IPS-20b (cell line): ENCODE results near the gene GIGYF1.
"Not testable (repeated sequence)": the region's sequence is repeated elsewhere in the genome, so short reads cannot be mapped to it uniquely, and the experiment has no call there.

ENCODE experiments used
- H3K27ac ChIP-seq: one replicate; pipeline ENCODE4 v1.5.1; 2013; ENCODE audit warnings: low read length
- H3K27me3 ChIP-seq: 2 replicates; pipeline ENCODE4 v1.6.1; 2013; ENCODE audit warnings: mild to moderate bottlenecking, low read length, inconsistent platforms; ENCODE audit not compliant: insufficient read depth
- H3K36me3 ChIP-seq: 2 replicates; pipeline ENCODE4 v1.6.1; 2013; ENCODE audit warnings: low read depth, mild to moderate bottlenecking, inconsistent platforms, low read length, moderate library complexity; ENCODE audit not compliant: insufficient read depth
- H3K4me1 ChIP-seq: 2 replicates; pipeline ENCODE4 v1.6.1; 2013; ENCODE audit warnings: mild to moderate bottlenecking, control low read depth, inconsistent platforms, low read length, moderate library complexity; ENCODE audit not compliant: insufficient read depth
- H3K4me3 ChIP-seq: 2 replicates; pipeline ENCODE4 v1.5.1; 2013; ENCODE audit warnings: mild to moderate bottlenecking, low read length, inconsistent platforms
- H3K9ac ChIP-seq: 2 replicates; pipeline ENCODE4 v1.6.1; 2013; ENCODE audit warnings: low read depth, mild to moderate bottlenecking, inconsistent platforms, low read length, moderate library complexity
- H3K9me3 ChIP-seq: 2 replicates; pipeline ENCODE4 v1.6.1; 2013; ENCODE audit warnings: mild to moderate bottlenecking, low read depth, low read length, inconsistent platforms; ENCODE audit not compliant: insufficient read depth

GIGYF1 gene

DNA sequence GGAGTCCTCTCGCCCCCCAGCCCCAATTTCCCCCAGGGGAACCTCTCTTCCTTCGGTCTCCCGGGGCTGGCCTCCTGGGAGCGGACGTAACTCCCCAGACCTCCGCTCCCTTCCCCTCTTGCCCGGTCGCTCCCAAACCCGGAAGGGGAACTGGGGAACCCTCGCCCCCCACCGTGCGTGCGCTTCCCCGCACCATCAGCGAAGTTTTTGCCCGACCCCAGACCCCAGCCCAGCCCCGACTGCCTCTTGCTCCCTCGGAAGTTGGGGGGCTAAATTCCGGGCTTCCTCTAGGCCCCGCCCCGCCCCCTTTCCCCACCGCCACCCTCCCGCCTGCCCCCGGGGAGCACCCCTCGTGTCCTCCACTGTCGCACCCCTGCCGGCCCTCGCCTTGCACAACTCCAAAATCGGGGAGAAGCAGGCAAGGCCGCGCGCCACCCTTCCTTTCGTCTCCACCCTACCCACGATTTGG lies 20.1 kb downstream of the GIGYF1 start:
- no peaks in the 10 kb centered on the region for H3K9me3 ChIP-seq
- H3K27ac ChIP-seq, result no peak overlapping the region
- peak overlapping the region; percentile 77 for H3K4me3 ChIP-seq
- peaks cover 24% of the 10 kb centered on the region for H3K36me3 ChIP-seq
- peak overlapping the region; percentile 80 for H3K9ac ChIP-seq
- H3K4me1 ChIP-seq, result peaks cover 3% of the 10 kb centered on the region; the same call in 1 of the 2 replicates
- H3K27me3 ChIP-seq, result peaks cover 19% of the 10 kb centered on the region

DNA sequence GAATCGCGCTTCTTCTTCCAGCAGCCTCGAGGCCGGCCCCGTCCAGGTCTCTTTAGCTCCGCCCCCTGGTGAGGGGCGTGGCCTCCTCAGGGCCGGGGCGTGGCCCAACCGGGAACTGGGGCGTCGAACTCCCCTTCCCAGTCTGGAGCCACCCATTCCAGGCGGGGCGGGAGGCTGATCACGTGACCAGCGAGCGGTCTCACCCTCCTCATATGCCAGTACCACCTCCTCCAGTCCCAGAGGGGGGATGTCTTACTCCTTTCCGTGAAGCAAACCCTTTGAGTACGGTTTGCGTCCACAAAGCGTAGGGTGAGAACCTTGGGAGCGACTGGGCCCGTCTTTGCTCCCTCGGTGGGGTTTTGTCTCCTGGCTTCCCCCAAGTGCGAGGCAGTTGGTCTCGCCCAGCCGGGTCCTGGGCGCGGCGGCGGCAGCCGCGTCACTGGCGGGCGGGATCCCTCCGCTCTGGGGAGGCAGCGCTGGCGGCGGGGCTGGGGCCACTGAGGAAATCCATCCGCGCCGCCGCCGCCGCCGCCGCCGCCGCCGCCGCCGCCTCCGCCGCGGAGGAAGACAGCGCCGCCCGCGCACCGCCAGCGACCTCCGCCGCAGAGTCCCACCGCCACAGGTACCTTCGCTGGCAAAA lies 20.6 kb downstream of the GIGYF1 start, which contains the start of gene GNB2:
Gene GNB2 (plus strand): TSS at position 439 of the 640 bp plus-strand sequence. CDS start 2,526 bp downstream, outside the sequence.
- peak within 1 kb of the TSS; percentile 77 for H3K4me3 ChIP-seq
- H3K36me3 ChIP-seq, result peaks cover 21% of the 10 kb centered on the region
- peaks cover 3% of the 10 kb centered on the region; the same call in 1 of the 2 replicates for H3K4me1 ChIP-seq
- H3K27ac ChIP-seq, result peak within 1 kb of the TSS; percentile 80
- H3K9ac ChIP-seq, result peak within 1 kb of the TSS; percentile 98
- no peaks in the 10 kb centered on the region for H3K9me3 ChIP-seq
- peaks cover 19% of the 10 kb centered on the region for H3K27me3 ChIP-seq

DNA sequence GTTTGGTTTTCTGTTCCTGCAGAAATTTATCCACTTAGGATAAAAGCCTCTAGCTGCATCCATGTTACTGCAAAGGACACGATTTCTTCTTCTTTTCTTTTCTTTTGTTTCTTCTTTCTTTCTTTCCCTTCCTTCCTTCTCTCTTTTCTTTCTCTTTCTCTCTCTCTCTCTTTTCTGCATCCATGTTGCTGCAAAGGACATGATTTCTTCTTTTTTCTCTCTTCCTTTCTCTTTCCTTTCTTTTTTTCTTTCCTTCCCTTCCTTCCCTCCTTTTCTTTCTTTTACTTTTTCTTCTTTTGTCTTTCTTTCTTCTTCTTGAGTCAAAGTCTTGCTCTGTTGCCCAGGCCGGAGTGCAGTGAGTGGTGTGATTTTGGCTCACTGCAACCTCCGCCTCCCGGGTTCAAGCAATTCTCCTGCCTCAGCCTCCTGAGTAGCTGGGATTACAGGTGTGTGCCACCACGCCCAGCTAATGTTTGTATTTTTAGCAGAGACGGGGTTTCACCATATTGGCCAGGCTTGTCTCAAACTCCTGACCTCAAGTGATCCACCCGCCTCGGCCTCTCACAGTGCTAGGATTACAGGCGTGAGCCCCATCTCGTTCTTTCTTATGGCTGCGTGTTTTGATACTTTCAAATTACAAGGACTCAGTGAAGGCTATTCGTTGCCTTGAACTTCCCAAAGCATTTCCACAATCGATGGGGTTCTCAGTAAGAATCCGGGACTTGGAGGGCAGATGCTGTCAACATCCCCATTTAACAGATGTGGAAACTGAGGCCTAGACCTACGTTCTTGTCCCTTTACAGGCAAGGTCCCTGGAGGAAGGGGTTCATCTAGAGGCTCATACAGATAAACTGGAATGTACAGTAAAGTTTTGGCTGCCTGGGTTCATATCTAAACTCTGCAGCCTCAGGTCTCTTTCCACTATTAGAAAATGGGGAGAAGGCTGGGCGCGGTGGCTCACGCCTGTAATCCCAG lies 22.4 kb downstream of the GIGYF1 start:
- Histone ChIP-seq H3K4me3 (no peak overlapping the region), H3K9me3 (no peaks in the 10 kb centered on the region), H3K36me3 (peaks cover 3% of the 10 kb centered on the region; the same call in 1 of the 2 replicates), H3K27me3 (peaks cover 19% of the 10 kb centered on the region), H3K4me1 (peaks cover 3% of the 10 kb centered on the region; the same call in 1 of the 2 replicates), H3K9ac (no peak overlapping the region), H3K27ac (no peak overlapping the region)

DNA sequence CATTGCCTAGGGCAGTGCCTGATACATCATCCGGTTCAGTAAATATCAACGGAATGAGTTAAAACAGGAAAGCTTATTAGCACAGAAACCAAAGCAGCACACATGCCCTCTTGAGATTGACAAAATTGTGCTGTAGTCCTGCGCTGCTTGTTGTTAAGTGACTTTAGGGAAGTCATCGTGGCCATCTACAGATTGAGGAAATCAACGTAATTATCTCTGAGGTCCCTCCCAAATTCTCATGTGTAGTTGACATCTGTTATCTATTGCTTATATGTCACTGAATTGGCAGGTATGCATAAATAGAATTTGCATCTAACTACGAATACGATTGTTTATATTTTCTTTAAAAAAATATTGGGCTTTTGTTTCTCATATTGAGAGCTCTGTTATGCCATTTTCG lies 24.0 kb downstream of the GIGYF1 start:
- Histone ChIP-seq H3K9ac (no peak overlapping the region), H3K27me3 (peaks cover 25% of the 10 kb centered on the region), H3K36me3 (no peaks in the 10 kb centered on the region), H3K9me3 (no peaks in the 10 kb centered on the region), H3K4me3 (no peak overlapping the region), H3K27ac (no peak overlapping the region), H3K4me1 (no peaks in the 10 kb centered on the region)

DNA sequence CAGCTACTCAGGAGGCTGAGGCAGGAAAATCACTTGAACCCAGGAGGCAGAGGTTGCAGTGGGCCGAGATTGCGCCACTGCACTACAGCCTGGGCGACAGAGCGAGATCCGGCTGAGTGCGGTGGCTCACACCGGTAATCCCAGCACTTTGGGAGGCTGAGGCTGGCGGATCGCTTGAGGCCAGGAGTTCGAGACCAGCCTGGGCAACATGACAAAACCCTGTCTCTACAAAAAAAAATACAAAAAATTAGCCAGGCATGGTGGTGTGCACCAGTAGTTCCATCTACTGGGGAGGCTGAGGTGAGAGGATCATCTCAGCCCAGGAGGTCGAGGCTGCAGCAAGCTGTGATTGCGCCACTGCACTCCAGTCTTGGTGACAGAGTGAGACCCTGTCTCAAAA lies 24.9 kb downstream of the GIGYF1 start:
- H3K27ac ChIP-seq, H3K4me1 ChIP-seq, H3K9me3 ChIP-seq, H3K36me3 ChIP-seq, H3K9ac ChIP-seq, H3K4me3 ChIP-seq: not testable (repeated sequence)
- H3K27me3 ChIP-seq, result peaks cover 25% of the 10 kb centered on the region

DNA sequence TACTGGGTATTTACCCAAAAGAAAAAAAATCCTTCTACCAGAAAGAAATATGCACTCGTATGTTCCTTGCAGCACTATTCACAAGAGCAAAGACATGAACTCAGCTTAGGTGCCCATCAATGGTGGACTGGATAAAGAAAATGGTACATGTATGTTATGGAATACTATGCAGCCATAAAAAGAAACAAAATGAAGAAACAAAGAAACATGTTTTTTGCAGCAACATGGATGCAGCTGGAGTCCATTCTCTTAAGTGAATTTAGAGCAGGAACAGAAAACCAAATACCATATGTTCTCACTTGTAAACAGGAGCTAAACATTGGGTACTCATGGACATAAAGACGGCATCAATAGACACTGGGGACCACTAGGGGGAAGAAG lies 26.0 kb downstream of the GIGYF1 start:
- Histone ChIP-seq H3K4me1 (no peaks in the 10 kb centered on the region), H3K9ac (no peak overlapping the region), H3K9me3 (no peaks in the 10 kb centered on the region), H3K27me3 (peaks cover 25% of the 10 kb centered on the region), H3K36me3 (no peaks in the 10 kb centered on the region), H3K27ac (no peak overlapping the region), H3K4me3 (no peak overlapping the region)

DNA sequence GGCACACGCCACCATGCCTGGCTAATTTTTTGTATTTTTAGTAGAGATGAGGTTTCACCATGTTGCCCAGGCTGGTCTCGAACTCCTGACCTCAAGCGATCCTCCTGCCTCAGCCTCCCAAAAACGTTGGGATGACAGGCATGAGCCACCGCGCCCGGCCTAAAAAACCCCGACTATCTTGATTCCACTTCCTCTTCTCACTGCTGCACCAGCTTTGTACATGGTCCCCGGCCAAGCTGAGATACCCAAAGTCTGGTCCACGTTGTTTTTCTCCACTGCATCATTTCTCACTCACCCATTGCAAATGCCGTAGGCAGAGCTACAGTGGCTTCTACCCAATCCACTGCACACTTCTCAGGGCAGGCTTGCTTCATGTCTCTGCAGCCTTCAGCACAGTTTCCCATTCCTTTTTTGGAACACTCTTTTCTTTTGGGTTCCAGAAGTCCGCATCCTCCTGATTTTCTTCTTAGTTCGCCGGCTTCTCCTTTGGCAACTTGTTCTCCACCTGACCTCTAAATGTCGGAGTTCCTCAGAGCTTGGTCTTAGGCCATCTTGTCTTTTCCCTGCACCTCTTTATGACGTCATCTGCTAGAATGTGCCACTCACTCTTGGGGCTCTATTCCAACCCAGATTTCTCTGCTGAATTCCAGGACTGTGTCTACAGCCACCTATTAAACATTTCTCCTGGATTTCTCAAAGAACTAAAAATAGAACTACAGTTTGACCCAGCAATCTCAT lies 26.6 kb downstream of the GIGYF1 start:
- H3K27me3 ChIP-seq, result peaks cover 20% of the 10 kb centered on the region
- no peak overlapping the region for H3K4me3 ChIP-seq
- no peak overlapping the region for H3K9ac ChIP-seq
- no peaks in the 10 kb centered on the region for H3K4me1 ChIP-seq
- no peaks in the 10 kb centered on the region for H3K36me3 ChIP-seq
- no peak overlapping the region for H3K27ac ChIP-seq
- no peaks in the 10 kb centered on the region for H3K9me3 ChIP-seq

DNA sequence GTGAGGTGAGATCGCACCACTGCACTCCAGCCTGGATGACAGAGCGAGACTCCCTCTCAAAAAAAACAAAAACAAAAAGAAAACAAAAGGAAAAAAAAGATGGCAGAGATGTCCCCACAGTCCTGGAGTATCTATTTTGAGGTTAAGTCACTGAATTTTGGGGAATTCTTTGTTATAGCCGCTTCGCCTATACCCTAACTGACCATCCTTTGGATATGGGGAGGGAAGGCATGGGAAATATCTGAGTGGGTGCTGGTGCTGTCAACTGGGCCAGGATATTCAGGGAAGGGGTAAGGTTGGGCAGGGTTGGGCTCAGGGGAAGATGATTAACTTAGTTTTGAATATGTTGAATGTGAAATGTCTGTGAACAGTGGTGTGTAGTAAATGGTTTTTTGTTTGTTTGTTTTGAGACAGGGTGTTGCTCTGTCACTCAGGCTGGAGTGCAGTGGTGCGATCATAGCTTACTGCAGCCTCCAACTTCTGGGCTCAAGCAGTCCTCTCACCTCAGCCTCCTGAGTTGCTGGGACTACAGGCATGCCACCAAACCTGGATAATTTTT lies 28.8 kb downstream of the GIGYF1 start:
- H3K9me3 ChIP-seq, result no peaks in the 10 kb centered on the region
- H3K4me1 ChIP-seq, result no peaks in the 10 kb centered on the region
- H3K27me3 ChIP-seq, result 0 out of 2 replicates have a peak, but pooled peaks cover 6% of the 10 kb centered on the region
- no peak overlapping the region for H3K27ac ChIP-seq
- no peak overlapping the region for H3K9ac ChIP-seq
- no peak overlapping the region for H3K4me3 ChIP-seq
- no peaks in the 10 kb centered on the region for H3K36me3 ChIP-seq

DNA sequence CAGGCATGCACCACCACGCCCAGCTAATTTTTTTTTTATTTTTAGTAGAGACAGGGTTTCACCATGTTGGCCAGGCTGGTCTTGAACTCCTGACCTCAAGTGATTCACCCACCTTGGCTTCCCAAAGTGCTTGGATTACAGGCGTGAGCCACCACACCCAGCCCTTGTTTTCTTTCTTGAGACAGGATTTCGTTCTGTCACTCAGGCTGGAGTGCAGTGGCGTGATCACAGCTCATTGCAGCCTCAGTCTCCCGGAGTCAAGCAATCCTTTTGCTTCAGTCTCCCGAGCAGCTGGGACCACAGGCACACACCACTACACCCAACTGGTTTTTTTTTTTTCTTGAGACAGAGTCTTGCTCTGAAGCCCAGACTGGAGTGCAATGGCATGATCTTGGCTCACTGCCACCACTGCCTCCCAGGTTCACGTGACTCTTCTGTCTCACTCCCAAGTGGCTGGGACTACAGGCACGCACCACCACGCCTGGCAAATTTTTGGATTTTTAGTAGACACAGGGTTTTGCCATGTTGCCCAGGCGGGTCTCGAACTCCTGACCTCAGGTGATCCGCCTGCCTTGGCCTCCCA lies 31.8 kb downstream of the GIGYF1 start:
- H3K4me1 ChIP-seq, H3K9me3 ChIP-seq, H3K4me3 ChIP-seq, H3K27ac ChIP-seq, H3K9ac ChIP-seq, H3K36me3 ChIP-seq: not testable (repeated sequence)
- peaks cover 16% of the 10 kb centered on the region for H3K27me3 ChIP-seq

DNA sequence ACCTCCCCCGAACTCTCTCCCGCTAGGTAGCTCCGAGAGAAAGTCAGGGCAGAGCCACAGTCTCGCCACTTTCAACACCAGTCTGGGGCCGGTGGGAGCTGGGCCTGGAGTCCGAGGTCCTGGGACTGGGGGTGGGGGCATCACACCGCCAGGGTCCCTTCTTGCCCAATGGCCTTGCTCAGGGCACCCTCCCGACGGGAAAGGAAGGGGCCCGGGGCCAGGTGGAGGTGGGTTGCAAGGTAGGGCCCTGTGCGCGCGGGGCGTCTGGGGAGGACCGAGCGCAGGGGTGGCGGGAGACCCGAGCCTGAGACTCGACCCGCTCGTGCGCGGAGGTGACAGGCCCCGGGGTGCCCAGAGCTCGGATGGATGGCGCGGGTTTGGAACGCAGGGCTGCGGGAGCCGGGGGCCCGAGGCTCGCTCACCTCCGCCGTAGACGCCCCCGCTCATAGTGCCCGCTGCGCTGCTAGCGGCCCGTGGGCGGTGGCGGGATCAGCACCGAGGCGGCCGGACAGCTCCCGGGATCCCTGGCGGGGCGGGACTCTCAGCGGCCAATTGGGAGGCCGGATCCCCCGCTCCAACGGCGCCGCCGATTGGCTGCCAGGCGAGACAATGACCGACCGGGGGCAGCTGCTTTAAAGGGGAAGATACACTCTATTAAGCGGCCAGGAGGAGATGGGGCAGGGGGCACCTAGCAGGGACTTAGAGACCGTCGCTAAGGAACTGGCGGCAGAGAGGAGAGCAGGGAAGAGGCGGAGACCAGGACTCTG lies 38.0 kb downstream of the GIGYF1 start, which contains the start of gene ACTL6B:
Gene ACTL6B (minus strand): TSS at position 541 of the 767 bp plus-strand sequence. CDS start 94 bp downstream, at position 447.
- H3K36me3 ChIP-seq, result no peaks in the 10 kb centered on the region
- no peak within 1 kb of the TSS for H3K9ac ChIP-seq
- no peaks in the 10 kb centered on the region for H3K4me1 ChIP-seq
- H3K9me3 ChIP-seq, result no peaks in the 10 kb centered on the region
- H3K4me3 ChIP-seq, result no peak within 1 kb of the TSS; the same call in 1 of the 2 replicates
- H3K27ac ChIP-seq, result no peak within 1 kb of the TSS
- peaks cover 43% of the 10 kb centered on the region for H3K27me3 ChIP-seq
